ENCODE data around the gene MEPCE.
A peak's percentile ranks its signal among the peaks of the same experiment; 100 is the strongest.

MEPCE gene

GRCh38 chr7:100476101-100476780 lies 46.6 kb downstream of the MEPCE start:
- TF ChIP-seq ZFX (IDR thresholded peaks at IDR 0.05): no peak
- no peak for TF ChIP-seq CTCF (conservative IDR thresholded peaks at IDR 0.05)
- no peak overlapping the region for H3K27ac ChIP-seq

- peak overlapping the region; percentile 89; the same call in 1 of the 2 replicates for H3K27ac ChIP-seq
- TF ChIP-seq CTCF (conservative IDR thresholded peaks at IDR 0.05): no peak
- no peak for TF ChIP-seq ZFX (IDR thresholded peaks at IDR 0.05)
Observed at GRCh38 chr7:100476903-100477870, 47.6 kb downstream of the MEPCE start.

- TF ChIP-seq ZFX (IDR thresholded peaks at IDR 0.05) (no peak), CTCF (conservative IDR thresholded peaks at IDR 0.05) (no peak)
- peak overlapping the region; percentile 89 for H3K27ac ChIP-seq
Observed at GRCh38 chr7:100477871-100478267, 48.2 kb downstream of the MEPCE start.

- TF ChIP-seq CTCF (conservative IDR thresholded peaks at IDR 0.05) (no peak), ZFX (IDR thresholded peaks at IDR 0.05) (0 out of 2 replicates have a peak, but pooled peaks have one; percentile 44)
- H3K27ac ChIP-seq: peak within 1 kb of the TSS; percentile 89
Observed at GRCh38 chr7:100478958-100479660, 49.5 kb downstream of the MEPCE start, which contains the start of gene TSC22D4. TSC22D4 (minus strand) TSS chr7:100479214; CDS start chr7:100478038, 1,176 bp downstream.

GRCh38 chr7:100481466-100481865 lies 51.8 kb downstream of the MEPCE start:
- no peak overlapping the region for H3K27ac ChIP-seq
- TF ChIP-seq CTCF (conservative IDR thresholded peaks at IDR 0.05): no peak
- no peak for TF ChIP-seq ZFX (IDR thresholded peaks at IDR 0.05)

- no peak overlapping the region for H3K27ac ChIP-seq
- TF ChIP-seq CTCF (conservative IDR thresholded peaks at IDR 0.05) (no peak), ZFX (IDR thresholded peaks at IDR 0.05) (no peak)
Observed at GRCh38 chr7:100482728-100483089, 53.1 kb downstream of the MEPCE start.
